Nephron (organoid): ENCODE results near the gene GSX2.

ENCODE experiments used
- H3K27ac Mint-ChIP-seq, 3 experiments: 2 replicates each; pipeline ENCODE4 v1.8.0; 2020; ENCODE audit warnings: mixed read lengths in 3 of 3, mild to moderate bottlenecking in 2 of 3, moderate library complexity in 1 of 3
- H3K27me3 Mint-ChIP-seq: 2 replicates; pipeline ENCODE4 v1.8.0; 2021; ENCODE audit warnings: low read depth, mild to moderate bottlenecking, moderate library complexity, mixed read lengths
- H3K36me3 Mint-ChIP-seq: 2 replicates; pipeline ENCODE4 v1.8.0; 2020; ENCODE audit warnings: low read depth, mixed read lengths
- H3K4me1 Mint-ChIP-seq: 2 replicates; pipeline ENCODE4 v1.8.0; 2020; ENCODE audit warnings: mixed read lengths
- H3K4me3 Mint-ChIP-seq, 3 experiments: 2 replicates each; pipeline ENCODE4 v1.8.0; 2020; ENCODE audit warnings: mild to moderate bottlenecking in 3 of 3, mixed read lengths in 3 of 3, moderate library complexity in 2 of 3
- H3K9me3 Mint-ChIP-seq: 2 replicates; pipeline ENCODE4 v1.8.0; 2020; ENCODE audit warnings: mixed read lengths
- CTCF ChIP-seq, 3 experiments: fragments of 200-600 bp; sonication (generic); IDR thresholded peaks; one replicate each; pipeline ENCODE4 v1.5.0; 2021; ENCODE audit warnings: antibody characterized with exemption in 3 of 3; ENCODE audit not compliant: unreplicated experiment in 3 of 3

GSX2 gene

GRCh38 chr4:54067166-54067565, 32.8 kb upstream of the GSX2 start:
- H3K27ac Mint-ChIP-seq, result peak overlapping the region in 2 of 3 experiments; percentile 19 to 50
- no peaks in the 10 kb centered on the region for H3K36me3 Mint-ChIP-seq
- no peak for TF ChIP-seq CTCF (IDR thresholded peaks at IDR 0.05; ENCODE audit: unreplicated experiment in 3 of 3)
- H3K4me1 Mint-ChIP-seq, result peaks cover 20% of the 10 kb centered on the region
- H3K27me3 Mint-ChIP-seq, result no peaks in the 10 kb centered on the region
- peak overlapping the region; percentile 20 to 78 (median 72) for H3K4me3 Mint-ChIP-seq
- H3K9me3 Mint-ChIP-seq, result peaks cover 3% of the 10 kb centered on the region

- Mint-ChIP-seq H3K4me3 (no peak overlapping the region), H3K4me1 (no peaks in the 10 kb centered on the region), H3K27me3 (no peaks in the 10 kb centered on the region), H3K36me3 (no peaks in the 10 kb centered on the region), H3K27ac (no peak overlapping the region), H3K9me3 (peaks cover 3% of the 10 kb centered on the region)
- no peak for TF ChIP-seq CTCF (IDR thresholded peaks at IDR 0.05; ENCODE audit: unreplicated experiment in 3 of 3)
These were observed 26.6 kb upstream of the GSX2 start for GRCh38 chr4:54073271-54073880.

GRCh38 chr4:54074381-54074780, 25.6 kb upstream of the GSX2 start:
- TF ChIP-seq CTCF (IDR thresholded peaks at IDR 0.05; ENCODE audit: unreplicated experiment in 3 of 3), result no peak
- Mint-ChIP-seq H3K4me3 (no peak overlapping the region), H3K36me3 (no peaks in the 10 kb centered on the region), H3K9me3 (peaks cover 3% of the 10 kb centered on the region), H3K27ac (no peak overlapping the region), H3K4me1 (no peaks in the 10 kb centered on the region), H3K27me3 (no peaks in the 10 kb centered on the region)

- H3K4me1 Mint-ChIP-seq, result no peaks in the 10 kb centered on the region
- H3K27me3 Mint-ChIP-seq, result no peaks in the 10 kb centered on the region
- TF ChIP-seq CTCF (IDR thresholded peaks at IDR 0.05; ENCODE audit: unreplicated experiment in 3 of 3), result no peak
- no peak overlapping the region for H3K4me3 Mint-ChIP-seq
- no peaks in the 10 kb centered on the region for H3K36me3 Mint-ChIP-seq
- H3K9me3 Mint-ChIP-seq, result no peaks in the 10 kb centered on the region
- no peak overlapping the region for H3K27ac Mint-ChIP-seq
These were observed 23.3 kb upstream of the GSX2 start for GRCh38 chr4:54076673-54077072.

- Mint-ChIP-seq H3K9me3 (no peaks in the 10 kb centered on the region), H3K27me3 (no peaks in the 10 kb centered on the region), H3K4me3 (no peak overlapping the region), H3K4me1 (no peaks in the 10 kb centered on the region), H3K27ac (no peak overlapping the region), H3K36me3 (no peaks in the 10 kb centered on the region)
- TF ChIP-seq CTCF (IDR thresholded peaks at IDR 0.05; ENCODE audit: unreplicated experiment in 3 of 3), result no peak
These were observed 22.2 kb upstream of the GSX2 start for GRCh38 chr4:54077812-54078211.

GRCh38 chr4:54082168-54082567, 17.8 kb upstream of the GSX2 start:
- Mint-ChIP-seq H3K27ac (no peak overlapping the region), H3K27me3 (peaks cover 15% of the 10 kb centered on the region), H3K4me1 (no peaks in the 10 kb centered on the region), H3K4me3 (no peak overlapping the region), H3K36me3 (no peaks in the 10 kb centered on the region), H3K9me3 (no peaks in the 10 kb centered on the region)
- no peak for TF ChIP-seq CTCF (IDR thresholded peaks at IDR 0.05; ENCODE audit: unreplicated experiment in 3 of 3)
